Skeletal muscle tissue (tissue), 4 donors: Measurements from ENCODE around the gene LTO1. TPM values are rescaled to one million over a fixed set of nuclear protein-coding genes. Genes with fewer than 3 reads are reported as not detected.
A peak's percentile ranks its signal among the peaks of the same experiment; 100 is the strongest.

Experiments used
- H3K27ac ChIP-seq: one replicate; pipeline ENCODE4 v1.7.0; 2013; ENCODE audit warnings: mild to moderate bottlenecking, low read depth, low read length, inconsistent platforms
- H3K27me3 ChIP-seq, 3 donors: one replicate each; pipeline ENCODE4 v1.7.0; 2013; ENCODE audit warnings: low read length in 3 of 3; ENCODE audit not compliant: control insufficient read depth in 3 of 3, insufficient read depth in 3 of 3
- H3K36me3 ChIP-seq, 3 donors: one replicate each; pipeline ENCODE4 v1.7.0; 2013; ENCODE audit warnings: low read length in 3 of 3; ENCODE audit not compliant: control insufficient read depth in 3 of 3, insufficient read depth in 3 of 3
- H3K4me1 ChIP-seq, 3 donors: one replicate each; pipeline ENCODE4 v1.7.0; 2013; ENCODE audit warnings: low read length in 3 of 3, mild to moderate bottlenecking in 3 of 3; ENCODE audit not compliant: control insufficient read depth in 3 of 3, insufficient read depth in 3 of 3
- H3K4me3 ChIP-seq, 3 donors: one replicate each; pipeline ENCODE4 v1.7.0; 2013; ENCODE audit warnings: low read length in 3 of 3
- H3K9ac ChIP-seq, 3 donors: one replicate each; pipeline ENCODE4 v1.7.0; 2013; ENCODE audit warnings: low read length in 3 of 3, mild to moderate bottlenecking in 3 of 3, moderate library complexity in 2 of 3, low read depth in 1 of 3
- H3K9me3 ChIP-seq, 3 donors: one replicate each; pipeline ENCODE4 v1.7.0; 2013; ENCODE audit warnings: low read length in 3 of 3; ENCODE audit not compliant: control insufficient read depth in 3 of 3
- total RNA-seq: library from RNA; depleted of rRNA; stranded (reverse); fragments of >200 nt; gene quantifications from one replicate; pipeline ENCODE4 v1.2.3, GENCODE V29; 2014
- donor health status: Osteomylitis.

The LTO1 gene
- total RNA-seq, 1 donor from 2014 or later: 7.8 TPM

DNA sequence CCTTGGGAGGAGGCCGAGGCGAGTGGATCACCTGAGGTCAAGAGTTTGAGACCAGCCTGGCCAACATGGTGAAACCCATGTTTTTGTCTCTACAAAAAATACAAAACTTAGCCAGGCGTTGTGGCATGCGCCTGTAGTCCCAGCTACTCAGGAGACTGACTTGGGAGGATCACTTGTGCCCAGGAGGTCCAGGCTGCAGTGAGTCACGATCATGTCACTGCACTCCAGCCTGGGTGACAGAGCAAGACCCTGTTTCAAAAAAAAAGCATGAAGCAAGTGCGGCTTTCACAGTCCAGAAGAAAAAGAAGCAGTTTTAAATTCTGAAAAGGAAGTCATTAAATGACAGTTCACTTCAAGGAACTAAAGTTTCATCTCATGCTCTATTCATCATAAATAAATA, 7.1 kb upstream of the LTO1 start:
- H3K27me3 ChIP-seq: peaks cover 0 to 8% (median 0%) of the 10 kb centered on the region in 3 donors
- no peak overlapping the region for H3K27ac ChIP-seq
- peaks cover 0 to 4% (median 0%) of the 10 kb centered on the region in 3 donors for H3K4me1 ChIP-seq
- H3K36me3 ChIP-seq: no peaks in the 10 kb centered on the region
- no peaks in the 10 kb centered on the region for H3K9me3 ChIP-seq
- no peak overlapping the region for H3K9ac ChIP-seq
- H3K4me3 ChIP-seq: no peak overlapping the region

DNA sequence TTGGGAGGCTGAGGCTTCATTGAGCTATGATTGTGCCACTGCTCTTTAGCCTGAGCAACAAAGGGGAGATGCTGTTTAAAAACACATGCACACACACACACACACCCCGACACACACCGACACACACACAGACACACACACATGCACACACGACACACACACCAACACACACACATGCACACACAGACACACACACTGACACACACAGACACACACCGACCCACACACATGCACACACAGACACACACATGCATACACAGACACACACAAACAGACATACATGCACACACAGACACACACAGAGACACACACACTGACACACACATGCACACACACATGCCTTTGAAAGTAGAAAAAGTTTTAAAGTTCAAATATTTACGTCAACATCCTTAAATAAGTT, 5.5 kb upstream of the LTO1 start:
- no peak overlapping the region for H3K27ac ChIP-seq
- H3K9me3 ChIP-seq: no peaks in the 10 kb centered on the region
- H3K4me1 ChIP-seq: peaks cover 0 to 3% (median 2%) of the 10 kb centered on the region in 3 donors
- no peak overlapping the region for H3K4me3 ChIP-seq
- no peak overlapping the region for H3K9ac ChIP-seq
- no peaks in the 10 kb centered on the region for H3K36me3 ChIP-seq
- H3K27me3 ChIP-seq: peaks cover 0 to 2% (median 0%) of the 10 kb centered on the region in 3 donors

DNA sequence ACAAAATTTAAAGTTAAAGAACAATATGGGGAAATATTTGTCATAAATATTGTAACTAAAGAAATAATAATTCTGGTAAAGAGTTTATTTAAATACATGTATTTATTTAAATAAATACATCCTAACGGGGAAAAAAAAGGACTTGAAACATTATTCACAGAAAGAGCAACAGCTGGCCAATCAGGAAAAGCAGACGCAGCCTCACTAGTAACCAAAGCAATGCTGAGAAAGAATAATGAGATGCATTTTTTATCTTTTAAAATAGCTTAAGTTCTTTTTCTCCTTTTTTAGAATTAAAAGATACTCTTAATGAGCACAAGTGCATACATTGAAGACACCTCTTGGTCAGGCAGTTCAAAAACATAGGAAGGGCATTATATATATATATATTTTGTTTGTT, 2.6 kb upstream of the LTO1 start:
- no peak overlapping the region for H3K27ac ChIP-seq
- H3K36me3 ChIP-seq: no peaks in the 10 kb centered on the region
- H3K4me3 ChIP-seq: no peak overlapping the region
- H3K9me3 ChIP-seq: no peaks in the 10 kb centered on the region
- H3K27me3 ChIP-seq: no peaks in the 10 kb centered on the region
- H3K4me1 ChIP-seq: peaks cover 15 to 26% (median 17%) of the 10 kb centered on the region in 3 donors
- H3K9ac ChIP-seq: no peak overlapping the region

DNA sequence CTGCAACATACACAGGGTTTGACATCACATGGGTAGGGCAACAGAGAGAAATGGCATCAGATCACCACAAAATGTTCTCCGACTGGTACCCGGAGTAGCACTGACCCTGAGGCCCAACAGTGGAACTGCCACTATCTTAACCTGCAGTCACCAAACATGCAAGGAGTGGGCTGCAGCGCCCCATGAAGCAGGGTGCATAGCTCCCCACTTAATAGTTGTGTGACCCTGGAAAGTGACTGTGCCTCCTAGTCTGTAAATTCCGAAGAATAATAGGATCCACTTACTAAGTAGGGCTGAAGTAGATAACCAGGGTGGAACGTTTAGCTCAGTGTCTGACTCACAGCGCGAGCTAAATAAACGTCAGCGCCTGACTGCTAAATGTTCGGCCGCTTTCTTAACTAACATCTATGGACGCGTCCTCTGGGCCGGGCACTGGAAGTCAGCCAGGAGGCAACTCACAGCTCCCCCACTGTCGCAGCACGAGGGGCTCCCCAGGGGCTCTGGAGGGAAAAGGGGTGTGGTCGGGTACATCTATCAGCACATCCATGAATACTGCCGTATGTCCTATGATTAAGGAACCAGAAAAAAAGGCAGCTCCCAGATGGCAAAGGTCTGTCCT, 777 bp downstream of the LTO1 start:
- H3K4me1 ChIP-seq: peaks cover 24 to 40% (median 24%) of the 10 kb centered on the region in 3 donors
- H3K27ac ChIP-seq: peak overlapping the region; percentile 79
- H3K36me3 ChIP-seq: peaks cover 10 to 14% (median 12%) of the 10 kb centered on the region in 3 donors
- H3K4me3 ChIP-seq: peak overlapping the region; percentile 96 to 100 (median 98)
- peak overlapping the region; percentile 97 to 98 (median 98) for H3K9ac ChIP-seq
- no peaks in the 10 kb centered on the region for H3K27me3 ChIP-seq
- H3K9me3 ChIP-seq: no peaks in the 10 kb centered on the region

DNA sequence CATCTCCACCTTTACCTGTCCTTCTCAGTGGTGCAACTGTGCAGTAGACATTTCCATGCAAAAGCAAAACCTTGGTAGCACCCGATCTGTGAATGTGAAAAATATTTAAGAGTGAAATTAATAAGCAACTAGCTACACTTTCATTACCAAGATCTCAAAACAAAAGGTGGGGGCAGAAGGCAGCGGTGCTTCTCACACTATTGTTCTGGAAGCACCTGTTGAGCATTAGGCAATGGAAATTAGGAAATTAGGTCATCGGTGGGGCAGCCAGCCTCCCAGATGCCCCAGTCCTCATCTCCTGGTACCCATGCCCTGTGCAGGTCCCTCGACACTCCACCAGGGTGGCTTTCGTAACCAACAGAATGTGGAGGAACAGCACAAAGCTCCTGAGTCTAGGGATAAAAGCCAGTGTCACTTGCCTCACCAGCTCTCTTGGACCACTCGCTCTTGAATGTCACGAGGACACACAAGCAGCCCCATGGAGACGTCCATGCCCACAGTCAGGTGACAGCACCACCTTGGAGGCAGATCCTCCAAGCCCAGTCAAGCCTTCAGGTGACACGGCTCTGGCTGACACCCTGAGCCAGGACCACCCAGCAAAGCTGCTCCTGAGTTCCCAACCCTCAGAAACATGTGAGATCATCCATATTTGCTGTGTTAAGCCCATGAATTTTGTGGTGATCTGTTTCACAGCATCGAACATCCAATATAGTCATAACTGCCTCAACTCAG, 3.3 kb downstream of the LTO1 start:
- peaks cover 20 to 27% (median 20%) of the 10 kb centered on the region in 3 donors for H3K36me3 ChIP-seq
- H3K4me1 ChIP-seq: peaks cover 24 to 40% (median 24%) of the 10 kb centered on the region in 3 donors
- no peak overlapping the region for H3K4me3 ChIP-seq
- no peaks in the 10 kb centered on the region for H3K9me3 ChIP-seq
- no peaks in the 10 kb centered on the region for H3K27me3 ChIP-seq
- H3K9ac ChIP-seq: peak overlapping the region in 1 of 3 donors; percentile 3
- no peak overlapping the region for H3K27ac ChIP-seq

DNA sequence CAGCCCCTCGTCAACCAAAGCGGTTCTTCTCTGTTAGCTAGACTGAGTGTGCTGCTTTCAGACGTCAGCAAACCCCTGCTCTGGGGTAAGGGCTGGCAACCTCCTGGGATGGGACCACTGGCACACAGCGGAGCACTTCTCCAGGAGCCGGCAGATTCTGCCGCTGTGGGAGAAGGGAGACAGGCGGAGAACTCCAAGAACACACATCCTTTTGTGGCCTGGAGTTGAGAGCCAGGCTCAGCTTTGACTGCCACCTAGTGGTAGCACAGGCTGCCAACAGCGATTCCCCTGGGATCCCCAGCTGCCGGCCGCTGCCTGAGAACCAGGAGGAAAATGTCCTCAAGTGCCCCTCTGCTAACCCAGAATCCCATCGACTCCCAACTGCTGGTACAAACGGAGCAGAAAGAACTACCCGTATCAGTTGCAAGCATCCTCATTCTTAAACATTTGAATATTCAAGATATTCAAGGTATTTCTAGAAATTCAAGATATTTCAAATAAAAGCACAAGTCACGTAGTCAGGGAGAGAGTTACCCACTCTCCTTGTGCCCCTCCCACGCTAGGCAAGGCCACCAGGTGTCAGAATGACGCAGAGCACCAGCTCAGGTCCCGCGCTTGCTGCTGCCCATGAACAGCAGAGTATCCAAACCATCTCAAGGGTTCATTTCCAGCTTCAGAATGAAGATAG, 4.9 kb downstream of the LTO1 start:
- Histone ChIP-seq H3K4me3 (no peak overlapping the region), H3K27me3 (no peaks in the 10 kb centered on the region), H3K9ac (peak overlapping the region in 1 of 3 donors; percentile 25), H3K9me3 (no peaks in the 10 kb centered on the region), H3K36me3 (peaks cover 23 to 37% (median 25%) of the 10 kb centered on the region in 3 donors), H3K27ac (no peak overlapping the region), H3K4me1 (peaks cover 24 to 38% (median 24%) of the 10 kb centered on the region in 3 donors)

DNA sequence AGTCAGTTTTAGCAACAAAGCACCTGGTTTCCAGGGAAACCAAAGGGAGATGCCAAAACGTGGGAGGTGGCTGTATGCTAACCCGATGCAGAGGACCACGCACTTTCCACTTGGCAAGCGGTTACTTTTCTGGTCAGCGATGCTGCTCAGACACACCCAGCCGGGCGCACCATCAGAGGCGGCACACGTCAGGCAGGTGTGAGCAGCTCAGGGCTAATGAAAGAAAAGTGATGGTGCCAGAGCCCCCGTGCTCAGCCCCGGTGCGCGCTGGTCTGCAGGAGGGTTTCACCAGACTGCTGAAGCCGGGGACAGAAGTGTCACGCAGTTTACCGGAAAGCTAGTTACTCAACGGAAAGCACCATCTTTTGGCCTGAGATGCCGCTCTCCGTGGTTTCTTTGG, 5.7 kb downstream of the LTO1 start:
- Histone ChIP-seq H3K4me1 (peaks cover 21 to 31% (median 21%) of the 10 kb centered on the region in 3 donors), H3K36me3 (peaks cover 27 to 44% (median 33%) of the 10 kb centered on the region in 3 donors), H3K9me3 (no peaks in the 10 kb centered on the region), H3K9ac (no peak overlapping the region), H3K27ac (no peak overlapping the region), H3K27me3 (no peaks in the 10 kb centered on the region), H3K4me3 (no peak overlapping the region)

DNA sequence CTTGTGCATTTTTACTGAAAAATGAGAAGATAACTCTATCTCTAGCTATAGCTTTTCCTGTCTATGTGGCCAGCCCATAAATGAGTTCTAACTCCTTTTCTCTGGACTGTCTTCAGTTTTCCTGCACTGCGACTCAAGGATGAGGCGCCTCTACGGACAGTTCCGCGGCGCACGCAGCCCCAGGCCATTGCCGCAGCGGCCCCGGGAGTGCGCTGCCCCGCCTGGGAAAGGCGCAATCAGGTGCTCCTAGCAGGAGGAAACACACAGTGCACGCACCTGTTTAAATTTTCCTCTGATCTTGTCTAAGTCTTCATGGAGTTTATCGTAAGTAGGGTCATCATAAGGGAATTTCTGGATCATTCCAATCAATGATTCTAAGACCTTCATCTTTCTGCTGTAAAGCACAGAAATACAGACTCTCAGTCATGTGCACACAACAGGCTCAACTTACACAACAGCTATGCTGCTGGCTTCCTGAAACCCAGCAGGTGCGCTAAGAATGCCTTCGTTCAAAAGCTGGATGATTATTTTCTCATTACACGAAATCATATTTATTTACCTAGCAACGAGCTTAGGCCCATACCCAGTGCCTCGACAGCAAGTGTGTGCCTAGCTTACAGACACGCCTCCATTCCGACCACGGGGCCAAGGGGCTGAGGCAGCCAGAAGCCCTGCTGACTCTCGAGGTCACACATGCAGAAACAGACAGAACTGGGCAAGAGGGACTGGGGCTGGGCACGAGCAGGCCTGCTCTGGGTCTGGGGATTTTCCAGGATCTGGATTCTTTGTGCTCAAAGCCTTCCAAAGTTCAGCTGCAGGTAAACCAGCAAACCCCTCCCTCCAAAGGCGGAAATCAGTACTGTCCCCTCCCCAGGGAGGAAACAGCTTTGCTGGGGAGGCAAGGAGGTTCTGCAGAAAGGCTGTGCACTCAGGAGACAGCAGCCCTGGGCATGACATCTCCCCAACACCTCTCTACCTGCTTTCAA, 7.2 kb downstream of the LTO1 start:
- H3K27me3 ChIP-seq: no peaks in the 10 kb centered on the region
- no peak overlapping the region for H3K27ac ChIP-seq
- no peak overlapping the region for H3K4me3 ChIP-seq
- H3K9me3 ChIP-seq: no peaks in the 10 kb centered on the region
- H3K9ac ChIP-seq: no peak overlapping the region
- H3K4me1 ChIP-seq: peaks cover 7 to 16% (median 9%) of the 10 kb centered on the region in 3 donors
- H3K36me3 ChIP-seq: peaks cover 40 to 50% (median 40%) of the 10 kb centered on the region in 3 donors

DNA sequence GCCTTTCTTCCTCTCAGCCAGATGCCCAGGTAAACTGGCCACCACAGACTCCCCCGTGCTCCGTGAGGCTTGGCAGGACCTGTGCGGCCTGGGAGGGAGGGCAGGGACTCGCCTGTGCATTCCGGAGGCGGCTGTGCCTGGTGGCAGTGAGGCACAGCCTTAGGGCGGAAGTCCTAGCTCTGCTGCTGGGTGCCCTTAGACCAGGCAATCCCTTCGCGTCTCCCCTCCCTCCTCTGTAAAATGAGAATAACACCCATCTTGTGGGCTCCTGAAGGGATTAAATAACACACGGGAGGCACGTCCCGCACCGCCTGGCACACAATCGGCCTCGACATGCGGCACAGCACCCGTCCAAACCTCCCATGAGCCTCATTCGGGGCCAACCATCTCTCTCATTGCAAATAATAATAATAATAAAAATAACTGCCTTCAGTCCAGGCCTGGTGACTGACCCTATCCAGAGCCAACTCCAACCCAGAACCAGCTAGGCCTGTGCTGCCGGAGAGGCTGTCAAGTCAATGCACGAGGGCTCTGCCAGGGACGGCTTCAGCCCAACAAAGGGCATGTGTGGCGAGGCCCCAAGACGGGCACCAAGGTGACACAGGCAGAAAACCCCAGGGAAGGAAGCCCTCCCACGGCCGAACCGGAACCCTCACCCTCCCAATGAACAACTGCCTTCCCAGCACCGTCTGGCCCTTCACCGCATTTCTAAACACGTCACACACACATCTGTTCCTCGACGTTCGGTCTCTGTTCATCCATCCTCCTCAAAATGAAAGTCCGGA, 8.2 kb downstream of the LTO1 start:
- no peak overlapping the region for H3K27ac ChIP-seq
- peaks cover 7 to 12% (median 9%) of the 10 kb centered on the region in 3 donors for H3K4me1 ChIP-seq
- H3K36me3 ChIP-seq: peaks cover 37 to 50% (median 37%) of the 10 kb centered on the region in 3 donors
- no peaks in the 10 kb centered on the region for H3K27me3 ChIP-seq
- no peak overlapping the region for H3K9ac ChIP-seq
- H3K9me3 ChIP-seq: no peaks in the 10 kb centered on the region
- H3K4me3 ChIP-seq: no peak overlapping the region
